Neuronal stem cell (in vitro differentiated cells): ENCODE measurements around the gene ADGRL3.

Experiments used
- DNase-seq: peaks from one replicate; pipeline ENCODE4 v3.0.0-alpha.2; 2013; ENCODE audit warnings: low spot score
- H2AFZ ChIP-seq: one replicate; pipeline ENCODE4 v1.6.1; 2013; ENCODE audit warnings: mild to moderate bottlenecking, low read length, inconsistent platforms
- H2AK5ac ChIP-seq: 2 replicates; pipeline ENCODE4 v1.6.1; 2013; ENCODE audit warnings: low read depth, mild to moderate bottlenecking, inconsistent platforms, low read length, moderate library complexity, mixed read lengths
- H2BK120ac ChIP-seq: 2 replicates; pipeline ENCODE4 v1.6.1; 2013; ENCODE audit warnings: low read depth, mild to moderate bottlenecking, inconsistent platforms, low read length, moderate library complexity, mixed read lengths
- H2BK12ac ChIP-seq: one replicate; pipeline ENCODE4 v1.6.1; 2013; ENCODE audit warnings: low read length, inconsistent platforms
- H2BK15ac ChIP-seq: 2 replicates; pipeline ENCODE4 v1.6.1; 2013; ENCODE audit warnings: mild to moderate bottlenecking, low read length, inconsistent platforms, mixed read lengths
- H2BK5ac ChIP-seq: one replicate; pipeline ENCODE4 v1.6.1; 2013; ENCODE audit warnings: inconsistent platforms, mild to moderate bottlenecking, low read length, moderate library complexity
- H3K14ac ChIP-seq: one replicate; pipeline ENCODE4 v1.6.1; 2013; ENCODE audit warnings: low read length, inconsistent platforms
- H3K18ac ChIP-seq: 2 replicates; pipeline ENCODE4 v1.6.1; 2013; ENCODE audit warnings: low read length, inconsistent platforms
- H3K23ac ChIP-seq: 2 replicates; pipeline ENCODE4 v1.6.1; 2013; ENCODE audit warnings: low read depth, mild to moderate bottlenecking, mixed read lengths, low read length, inconsistent platforms; ENCODE audit not compliant: poor library complexity
- H3K27ac ChIP-seq: replicated peaks from 3 replicates; pipeline ENCODE4 v1.5.1; 2013; ENCODE audit warnings: low read length, inconsistent platforms
- H3K27me3 ChIP-seq, 3 experiments: 2 replicates each; pipeline ENCODE4 v1.6.1; 2013; ENCODE audit warnings: low read length in 3 of 3, mild to moderate bottlenecking in 2 of 3, inconsistent platforms in 1 of 3, low read depth in 1 of 3, mixed read lengths in 1 of 3, moderate library complexity in 1 of 3; ENCODE audit not compliant: control insufficient read depth in 3 of 3, insufficient read depth in 3 of 3
- H3K36me3 ChIP-seq, 2 donors: replicated peaks in 1 of 2; 2 replicates each; pipeline ENCODE4 v1.6.1; 2013; ENCODE audit warnings: low read length in 2 of 2; ENCODE audit not compliant: control insufficient read depth in 2 of 2, insufficient read depth in 2 of 2
- H3K4ac ChIP-seq: 2 replicates; pipeline ENCODE4 v1.6.1; 2013; ENCODE audit warnings: inconsistent platforms, mild to moderate bottlenecking, low read length, moderate library complexity
- H3K4me1 ChIP-seq, 2 donors: 1 replicate in 1 of 2; 2 replicates in 1 of 2; pipeline ENCODE4 v1.6.1; 2013; ENCODE audit warnings: low read length in 2 of 2, low read depth in 1 of 2; ENCODE audit not compliant: control insufficient read depth in 2 of 2, insufficient read depth in 1 of 2
- H3K4me2 ChIP-seq: one replicate; pipeline ENCODE4 v1.6.1; 2013; ENCODE audit warnings: mild to moderate bottlenecking, low read length, inconsistent platforms; ENCODE audit not compliant: insufficient read depth, poor library complexity, severe bottlenecking
- H3K4me3 ChIP-seq, 2 donors: 2 replicates each; pipeline ENCODE4 v1.5.1; 2013; ENCODE audit warnings: low read length in 2 of 2, mild to moderate bottlenecking in 2 of 2, inconsistent platforms in 1 of 2, moderate library complexity in 1 of 2
- H3K79me1 ChIP-seq: one replicate; pipeline ENCODE4 v1.6.1; 2013; ENCODE audit warnings: low read depth, mild to moderate bottlenecking, inconsistent platforms, low read length, moderate library complexity
- H3K9ac ChIP-seq: one replicate; pipeline ENCODE4 v1.6.1; 2013; ENCODE audit warnings: mild to moderate bottlenecking, low read depth, low read length, inconsistent platforms; ENCODE audit not compliant: poor library complexity
- H3K9me3 ChIP-seq, 2 donors: replicated peaks in 1 of 2; 2 replicates each; pipeline versions ENCODE3 to v1.6.1; 2013; ENCODE audit warnings: low read length in 2 of 2, mild to moderate bottlenecking in 2 of 2, inconsistent platforms in 1 of 2, low read depth in 1 of 2, mixed read lengths in 1 of 2, moderate library complexity in 1 of 2; ENCODE audit not compliant: control insufficient read depth in 2 of 2, insufficient read depth in 1 of 2
- H4K8ac ChIP-seq: one replicate; pipeline ENCODE4 v1.6.1; 2013; ENCODE audit warnings: low read depth, mild to moderate bottlenecking, inconsistent platforms, low read length, moderate library complexity
- H4K91ac ChIP-seq: one replicate; pipeline ENCODE4 v1.6.1; 2013; ENCODE audit warnings: low read length, low read depth, mild to moderate bottlenecking, inconsistent platforms; ENCODE audit not compliant: poor library complexity
- WGBS, 2 donors: extraction: QIAGEN DNeasy Blood & Tissue Kit; methylation state at CpG; one replicate each; pipeline ENCODE4 v1.1.7; 2013; ENCODE audit warnings: missing lambda C conversion rate in 2 of 2, mixed read lengths in 1 of 2; ENCODE audit not compliant: insufficient read length in 2 of 2, insufficient replicate concordance in 1 of 2; ENCODE audit errors: extremely low coverage in 2 of 2; 5-methylcytosine and 5-hydroxymethylcytosine counted together

The ADGRL3 gene

GRCh38 chr4:61194571-61194970 lies 5.6 kb upstream of the ADGRL3 start:
- H3K4me1 ChIP-seq = peaks cover 0 to 2% of the 10 kb centered on the region in 2 donors
- H3K4ac ChIP-seq = no peak overlapping the region
- H4K91ac ChIP-seq = no peak overlapping the region
- no peaks in the 10 kb centered on the region for H3K79me1 ChIP-seq
- no peak overlapping the region for H3K4me2 ChIP-seq
- H2BK5ac ChIP-seq = no peak overlapping the region
- H3K9me3 ChIP-seq = no peaks in the 10 kb centered on the region
- DNase-seq = no peak
- H3K4me3 ChIP-seq = no peak overlapping the region
- no peak overlapping the region for H3K9ac ChIP-seq
- H3K27ac ChIP-seq = no peak overlapping the region
- no peak overlapping the region for H4K8ac ChIP-seq
- H2BK15ac ChIP-seq = no peak overlapping the region
- H2BK120ac ChIP-seq = no peak overlapping the region
- H3K18ac ChIP-seq = no peak overlapping the region
- no CpG with 5 or more reads among the region's 1 CpG for WGBS, 2 donors
- H2BK12ac ChIP-seq = no peak overlapping the region
- no peak overlapping the region for H2AK5ac ChIP-seq
- H3K14ac ChIP-seq = no peak overlapping the region
- H3K27me3 ChIP-seq = no peaks in the 10 kb centered on the region
- H3K36me3 ChIP-seq = no peaks in the 10 kb centered on the region
- H2AFZ ChIP-seq = no peak overlapping the region
- no peak overlapping the region for H3K23ac ChIP-seq

DNA sequence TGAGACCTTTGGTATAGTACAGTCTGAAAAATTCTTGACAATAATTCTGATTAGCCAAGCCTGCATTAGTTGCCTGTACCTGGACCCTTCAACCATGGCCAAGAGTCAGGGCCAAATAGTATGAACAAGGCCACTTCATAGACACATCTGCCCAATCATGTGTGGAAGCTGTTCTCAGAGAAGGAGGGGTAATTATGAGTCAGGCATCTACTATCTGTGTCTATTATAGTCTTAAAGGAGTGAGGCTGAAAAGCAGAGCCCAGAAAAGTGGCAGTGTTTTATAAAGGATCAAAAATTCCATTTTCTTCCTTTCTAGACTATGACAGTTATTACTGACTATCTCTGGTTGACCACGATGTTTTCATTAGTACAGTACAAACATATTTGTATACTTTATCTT lies 5.0 kb upstream of the ADGRL3 start:
- no peak overlapping the region for H3K4me2 ChIP-seq
- H3K18ac ChIP-seq = no peak overlapping the region
- no peak overlapping the region for H2BK5ac ChIP-seq
- H3K9ac ChIP-seq = no peak overlapping the region
- H3K27me3 ChIP-seq = no peaks in the 10 kb centered on the region
- no peak overlapping the region for H3K4ac ChIP-seq
- no peak overlapping the region for H3K14ac ChIP-seq
- no peak overlapping the region for H3K27ac ChIP-seq
- H2AFZ ChIP-seq = no peak overlapping the region
- no peak overlapping the region for H4K91ac ChIP-seq
- peaks cover 0 to 4% of the 10 kb centered on the region in 2 donors for H3K4me1 ChIP-seq
- H4K8ac ChIP-seq = no peak overlapping the region
- no peak overlapping the region for H3K23ac ChIP-seq
- no peak overlapping the region for H2BK120ac ChIP-seq
- no peaks in the 10 kb centered on the region for H3K9me3 ChIP-seq
- no peak for DNase-seq
- no peak overlapping the region for H3K4me3 ChIP-seq
- H3K79me1 ChIP-seq = no peaks in the 10 kb centered on the region
- H2BK12ac ChIP-seq = no peak overlapping the region
- WGBS, 2 donors = no CpG with 5 or more reads among the region's 1 CpG
- no peak overlapping the region for H2AK5ac ChIP-seq
- H2BK15ac ChIP-seq = no peak overlapping the region
- no peaks in the 10 kb centered on the region for H3K36me3 ChIP-seq

DNA sequence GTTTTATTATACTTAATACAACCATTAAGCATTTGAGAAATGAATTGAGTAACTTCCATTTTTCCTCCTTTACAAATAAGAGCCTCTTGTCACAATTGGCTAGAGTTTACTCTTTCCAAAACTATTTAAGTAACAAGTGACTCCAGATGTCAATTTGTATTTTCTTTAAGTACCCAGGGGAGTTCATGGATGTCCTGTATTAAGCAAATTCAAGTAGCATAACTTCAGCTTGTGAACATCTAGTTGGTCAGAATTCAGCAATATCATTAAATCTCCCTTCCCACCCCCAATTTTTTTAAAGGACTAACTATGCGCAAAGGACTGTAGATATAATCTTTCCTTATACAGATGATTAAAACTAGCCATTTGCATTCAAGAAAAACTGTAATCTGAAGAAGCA lies 1.4 kb upstream of the ADGRL3 start:
- no peak overlapping the region for H3K4ac ChIP-seq
- peaks cover 0 to 4% of the 10 kb centered on the region in 2 donors for H3K4me1 ChIP-seq
- H3K9me3 ChIP-seq = no peaks in the 10 kb centered on the region
- no peak overlapping the region for H3K18ac ChIP-seq
- H4K8ac ChIP-seq = no peak overlapping the region
- H3K4me2 ChIP-seq = no peak overlapping the region
- no peak overlapping the region for H4K91ac ChIP-seq
- H3K9ac ChIP-seq = no peak overlapping the region
- no peak overlapping the region for H2AK5ac ChIP-seq
- no peak overlapping the region for H2AFZ ChIP-seq
- H2BK120ac ChIP-seq = no peak overlapping the region
- no peak overlapping the region for H2BK5ac ChIP-seq
- H3K27ac ChIP-seq = no peak overlapping the region
- DNase-seq = no peak
- H2BK12ac ChIP-seq = no peak overlapping the region
- H3K36me3 ChIP-seq = no peaks in the 10 kb centered on the region
- H3K79me1 ChIP-seq = peaks cover 14% of the 10 kb centered on the region
- H2BK15ac ChIP-seq = no peak overlapping the region
- H3K4me3 ChIP-seq = no peak overlapping the region
- no CpG with 5 or more reads among the region's 1 CpG for WGBS, 2 donors
- no peak overlapping the region for H3K23ac ChIP-seq
- H3K27me3 ChIP-seq = no peaks in the 10 kb centered on the region
- H3K14ac ChIP-seq = no peak overlapping the region

- Histone ChIP-seq H2AK5ac (no peak overlapping the region), H3K4me2 (peak overlapping the region; percentile 85), H3K23ac (no peak overlapping the region), H2BK12ac (no peak overlapping the region), H3K27ac (no peak overlapping the region), H3K18ac (no peak overlapping the region), H3K4me1 (peaks cover 0 to 9% of the 10 kb centered on the region in 2 donors), H3K4ac (no peak overlapping the region), H3K79me1 (peaks cover 14% of the 10 kb centered on the region), H3K9ac (no peak overlapping the region), H4K91ac (no peak overlapping the region), H3K4me3 (peak overlapping the region; percentile 95 to 99), H3K36me3 (no peaks in the 10 kb centered on the region), H2BK120ac (no peak overlapping the region), H3K27me3 (no peaks in the 10 kb centered on the region), H3K9me3 (no peaks in the 10 kb centered on the region), H2BK5ac (peak overlapping the region; percentile 100), H3K14ac (no peak overlapping the region), H2BK15ac (no peak overlapping the region), H2AFZ (peak overlapping the region; percentile 93), H4K8ac (no peak overlapping the region)
- DNase-seq = peak; percentile 15
- WGBS, 2 donors = no CpG with 5 or more reads among the region's 9 CpGs
Observed at GRCh38 chr4:61199873-61200186, 296 bp upstream of the ADGRL3 start.
